ENCODE measurements around the gene SMAD3. TPM values are rescaled to one million over a fixed set of nuclear protein-coding genes. Genes with fewer than 3 reads are reported as not detected.

The SMAD3 gene
- total and polyA plus RNA-seq, 10 of the 15 experiments (the other 5 are each of a cell fraction or from before 2014, with no cell fraction given), result 5.6 to 43.2 (median 16.0) TPM

GRCh38 chr15:67031331-67031730 is 34.1 kb upstream of the SMAD3 start (continued):
- TF ChIP-seq YBX1 (IDR thresholded peaks at IDR 0.05), result no peak
- no peak for TF ChIP-seq EED (IDR thresholded peaks at IDR 0.05; ENCODE audit: low read depth)
- TF ChIP-seq, protein P1, sequence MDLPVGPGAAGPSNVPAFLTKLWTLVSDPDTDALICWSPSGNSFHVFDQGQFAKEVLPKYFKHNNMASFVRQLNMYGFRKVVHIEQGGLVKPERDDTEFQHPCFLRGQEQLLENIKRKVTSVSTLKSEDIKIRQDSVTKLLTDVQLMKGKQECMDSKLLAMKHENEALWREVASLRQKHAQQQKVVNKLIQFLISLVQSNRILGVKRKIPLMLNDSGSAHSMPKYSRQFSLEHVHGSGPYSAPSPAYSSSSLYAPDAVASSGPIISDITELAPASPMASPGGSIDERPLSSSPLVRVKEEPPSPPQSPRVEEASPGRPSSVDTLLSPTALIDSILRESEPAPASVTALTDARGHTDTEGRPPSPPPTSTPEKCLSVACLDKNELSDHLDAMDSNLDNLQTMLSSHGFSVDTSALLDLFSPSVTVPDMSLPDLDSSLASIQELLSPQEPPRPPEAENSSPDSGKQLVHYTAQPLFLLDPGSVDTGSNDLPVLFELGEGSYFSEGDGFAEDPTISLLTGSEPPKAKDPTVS (IDR thresholded peaks at IDR 0.05; ENCODE audit: low read depth, low read length), result no peak
- TF ChIP-seq, protein P2, sequence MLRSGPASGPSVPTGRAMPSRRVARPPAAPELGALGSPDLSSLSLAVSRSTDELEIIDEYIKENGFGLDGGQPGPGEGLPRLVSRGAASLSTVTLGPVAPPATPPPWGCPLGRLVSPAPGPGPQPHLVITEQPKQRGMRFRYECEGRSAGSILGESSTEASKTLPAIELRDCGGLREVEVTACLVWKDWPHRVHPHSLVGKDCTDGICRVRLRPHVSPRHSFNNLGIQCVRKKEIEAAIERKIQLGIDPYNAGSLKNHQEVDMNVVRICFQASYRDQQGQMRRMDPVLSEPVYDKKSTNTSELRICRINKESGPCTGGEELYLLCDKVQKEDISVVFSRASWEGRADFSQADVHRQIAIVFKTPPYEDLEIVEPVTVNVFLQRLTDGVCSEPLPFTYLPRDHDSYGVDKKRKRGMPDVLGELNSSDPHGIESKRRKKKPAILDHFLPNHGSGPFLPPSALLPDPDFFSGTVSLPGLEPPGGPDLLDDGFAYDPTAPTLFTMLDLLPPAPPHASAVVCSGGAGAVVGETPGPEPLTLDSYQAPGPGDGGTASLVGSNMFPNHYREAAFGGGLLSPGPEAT (IDR thresholded peaks at IDR 0.05; ENCODE audit: low read depth), result no peak
- TF ChIP-seq CBX5 (IDR thresholded peaks at IDR 0.05; ENCODE audit: low read depth), result no peak

GRCh38 chr15:67032608-67033007 is 32.8 kb upstream of the SMAD3 start:
- H3K27me3 ChIP-seq (replicated peaks in 1 of 2; ENCODE audit: control insufficient read depth in 2 of 2, insufficient read depth in 2 of 2, low read length in 1 of 2), result no peaks in the 10 kb centered on the region
- FAIRE-seq (no peak), ATAC-seq (no peak), DNase-seq (ENCODE audit: low read depth, low spot score) (no peak)
- H3K79me2 ChIP-seq (ENCODE audit: control insufficient read depth, insufficient read depth, low read length), result no peaks in the 10 kb centered on the region
- H3K9me3 ChIP-seq (replicated peaks; ENCODE audit: control insufficient read depth, insufficient read depth, low read length), result no peaks in the 10 kb centered on the region; the same call in 2 of the 3 replicates
- intact Hi-C loops (cut with micrococcal nuclease; ENCODE audit: unreplicated experiment), result no loop called here
- H4K20me1 ChIP-seq (ENCODE audit: control insufficient read depth, insufficient read depth), result no peaks in the 10 kb centered on the region
- H3K9ac ChIP-seq (ENCODE audit: control insufficient read depth, insufficient read depth, low read length), result no peak overlapping the region
- ChIA-PET CTCF (interaction anchor here (1.4 kb wide), 1 partner anchor 10 kb away, joined by 4 read pairs; no protein-coding TSS in a partner anchor), SMC1A (ENCODE audit: uncharacterized antibody, unreplicated experiment) (no interaction called here), RAD21 (ENCODE audit: unreplicated experiment) (no interaction called here), POLR2A (interaction anchor here (1.0 kb wide), 1 partner anchor 12 kb away, joined by 3 read pairs; no protein-coding TSS in a partner anchor)
- H3K27ac ChIP-seq (ENCODE audit: control insufficient read depth, insufficient read depth), result no peak overlapping the region
- H2AFZ ChIP-seq (ENCODE audit: control insufficient read depth, low read depth, low read length), result no peak overlapping the region
- no peak overlapping the region for H3K4me3 ChIP-seq
- 50% methylated on average over 3 of the region's 3 CpGs for WGBS (ENCODE audit: insufficient coverage, insufficient replicate concordance, low lambda C conversion rate, missing lambda C conversion rate)
- H3K4me2 ChIP-seq (ENCODE audit: control insufficient read depth, insufficient read depth), result no peak overlapping the region
- no peaks in the 10 kb centered on the region for H3K4me1 ChIP-seq (ENCODE audit: control insufficient read depth, insufficient read depth, low read length)
- in situ Hi-C loops (cut with MboI), result no loop called here
- BruUV-seq (replicated peaks), result no TSS peak
- H3K36me3 ChIP-seq (ENCODE audit: control insufficient read depth in 2 of 2, insufficient read depth in 2 of 2, low read length in 1 of 2), result no peaks in the 10 kb centered on the region; a peak in 1 of 4 replicates
- TF ChIP-seq USF2 (IDR thresholded peaks at IDR 0.05; ENCODE audit: borderline replicate concordance, low read depth, low read length), result no peak
- no peak for TF ChIP-seq SREBF1 (IDR thresholded peaks at IDR 0.05; ENCODE audit: low read length)
- TF ChIP-seq PAX8 (IDR thresholded peaks at IDR 0.05), result no peak
- TF ChIP-seq CHD1 (IDR thresholded peaks at IDR 0.05; ENCODE audit: low read depth, low read length), result no peak
- no peak for TF ChIP-seq TBL1XR1 (IDR thresholded peaks at IDR 0.05; ENCODE audit: low read depth, low read length)
- no peak for TF ChIP-seq SP1 (IDR thresholded peaks at IDR 0.05; ENCODE audit: low read depth, low read length)
- no peak for TF ChIP-seq NRF1 (conservative IDR thresholded peaks at IDR 0.05; ENCODE audit: low read depth, low read length)
- no peak for TF ChIP-seq HDAC2 (IDR thresholded peaks at IDR 0.05)
- TF ChIP-seq MEF2B (IDR thresholded peaks at IDR 0.05; ENCODE audit: partially characterized antibody, poor library complexity, severe bottlenecking), result no peak
